Adrenal gland (tissue), 12 donors: ENCODE data around the gene AIM2. TPM values are rescaled to one million over a fixed set of nuclear protein-coding genes. Genes with fewer than 3 reads are reported as not detected.
"Not testable (repeated sequence)": the region's sequence is repeated elsewhere in the genome, so short reads cannot be mapped to it uniquely, and the experiment has no call there.

Experiments used
- DNase-seq, 7 donors: peaks; one replicate each; pipeline ENCODE4 v3.0.0-alpha.2; 2019 to 2020
- H3K27ac ChIP-seq, 5 donors: fragments of 200-600 bp; sonication (generic) in 4 of 5; 1 replicate in 3 of 5; 2 replicates in 2 of 5; pipeline versions ENCODE4 v1.5.1 to v1.8.0; 2016 to 2020; ENCODE audit warnings: mild to moderate bottlenecking in 1 of 5
- H3K27me3 ChIP-seq: fragments of 200-600 bp; 2 replicates; pipeline ENCODE4 v1.8.0; 2021
- H3K36me3 ChIP-seq, 2 donors: fragments of 200-600 bp; replicated peaks in 1 of 2; 1 replicate in 1 of 2; 2 replicates in 1 of 2; pipeline versions ENCODE4 v1.5.1 to v1.8.0; 2018 to 2022
- H3K4me1 ChIP-seq, 2 donors: fragments of 200-600 bp; replicated peaks in 1 of 2; 1 replicate in 1 of 2; 2 replicates in 1 of 2; pipeline versions ENCODE4 v1.5.1 to v1.8.0; 2018 to 2021
- H3K4me3 ChIP-seq, 4 donors: fragments of 200-600 bp; sonication (generic) in 3 of 4; one replicate each; pipeline ENCODE4 v1.5.1; 2016 to 2018
- H3K9me3 ChIP-seq, 3 donors: fragments of 200-600 bp; sonication (generic) in 1 of 3; replicated peaks in 1 of 3; 1 replicate in 2 of 3; 2 replicates in 1 of 3; pipeline versions ENCODE4 v1.5.1 to v1.8.0; 2016 to 2021
- CTCF ChIP-seq, 6 experiments: fragments of 450-650 bp in 4 of 6; fragments of 200-600 bp in 2 of 6; sonication (generic) in 1 of 6; IDR thresholded peaks; 1 replicate in 5 of 6; 2 replicates in 1 of 6; pipeline versions ENCODE4 v1.5.1 to v1.8.0; 2016 to 2021; ENCODE audit warnings: antibody characterized with exemption in 6 of 6, mild to moderate bottlenecking in 2 of 6, moderate library complexity in 1 of 6
- POLR2A ChIP-seq, 2 donors: fragments of 450-650 bp; IDR thresholded peaks; one replicate each; pipeline ENCODE4 v1.6.1; 2017; ENCODE audit warnings: antibody characterized with exemption in 2 of 2, mild to moderate bottlenecking in 2 of 2, moderate library complexity in 1 of 2
- WGBS, 4 donors: extraction: QIAGEN DNeasy Blood & Tissue Kit in 2 of 4; methylation state at CpG; one replicate each; pipeline versions ENCODE4 v1.1.5 to v1.1.7; 2013 to 2017; 5-methylcytosine and 5-hydroxymethylcytosine counted together
- intact Hi-C, 2 donors: fragments of 100-400 bp; cut with DNase I; formaldehyde crosslinking; loops; one replicate each; pipeline versions ENCODE4 v1.14.1 to v1.15.0; 2022 to 2023
- polyA plus RNA-seq, 3 donors: library from polyadenylated mRNA; stranded (reverse); fragments of 200-250 nt in 2 of 3; fragments of 350-450 nt in 1 of 3; fragmentation: Illumina TruSeq in 1 of 3; extraction: RNeasy Lipid Tissue Mini Kit (QIAGEN cat#74804) in 1 of 3; gene quantifications; one replicate each; pipeline ENCODE4 v1.2.3, GENCODE V29; 2013 to 2014
- total RNA-seq, 9 donors: library from RNA; depleted of rRNA in 4 of 9; stranded (reverse); fragments of >200 nt in 4 of 9; fragments of 120-200 nt in 1 of 9; fragmentation: NEBNext Ultra II Directional in 1 of 9; extraction: Animal tissue kit (Norgen Biotek cat#: 25700) in 1 of 9; gene quantifications; one replicate each; pipeline versions ENCODE4 v1.1.0 to v1.2.4, GENCODE V29; 2013 to 2023
- donor health status: healthy with polysubstance abuse.
- donor health status: Bipolar disorder and iron deficiency.
- donor health status: DM: yes; HTN: yes; CAD: no.
- donor health status: DM: no; HTN: no; CAD: no.
- donor health status: DM: no; HTN: no; CAD: no.
- donor health status: DM: yes; HTN: yes; CAD: no.

The AIM2 gene
- total and polyA plus RNA-seq, 12 donors: 0.11 to 1.3 (median 0.57) TPM; not detected in 1

DNA sequence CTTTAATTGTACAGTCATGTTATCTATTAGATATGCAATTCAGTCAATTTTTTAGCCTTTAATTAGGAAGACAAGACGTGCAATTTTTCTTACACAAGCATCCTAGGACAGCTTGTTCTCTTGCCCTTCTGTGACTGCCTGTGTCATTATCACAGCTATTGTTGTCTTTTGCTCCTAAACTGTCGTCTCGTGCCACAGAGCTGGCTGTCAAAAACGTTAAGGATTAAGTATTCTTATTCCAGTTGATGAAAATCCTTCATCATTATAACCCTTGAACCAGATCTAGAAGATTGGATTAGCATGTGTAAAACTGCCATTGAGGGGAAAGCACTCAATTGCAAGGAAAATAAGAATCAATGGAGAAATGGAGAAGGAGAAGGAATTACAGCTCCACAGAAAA, 43.8 kb upstream of the AIM2 start:
- Histone ChIP-seq H3K4me1 (no peaks in the 10 kb centered on the region), H3K27ac (no peak overlapping the region), H3K36me3 (no peaks in the 10 kb centered on the region), H3K27me3 (no peaks in the 10 kb centered on the region), H3K4me3 (no peak overlapping the region), H3K9me3 (no peaks in the 10 kb centered on the region)
- TF ChIP-seq CTCF (IDR thresholded peaks at IDR 0.05): no peak
- TF ChIP-seq POLR2A (IDR thresholded peaks at IDR 0.05): no peak
- 47 to 53% (median 47%) methylated on average over 4 of the region's 4 CpGs for WGBS, 4 donors
- intact Hi-C loops: no loop called here
- DNase-seq: no peak

- no peak overlapping the region for H3K4me3 ChIP-seq
- no peaks in the 10 kb centered on the region for H3K9me3 ChIP-seq
- H3K27ac ChIP-seq: no peak overlapping the region
- intact Hi-C loops: no loop called here
- no peaks in the 10 kb centered on the region for H3K36me3 ChIP-seq
- WGBS, 4 donors: 17 to 22% (median 19%) methylated on average over 1 of the region's 1 CpG
- H3K4me1 ChIP-seq: no peaks in the 10 kb centered on the region
- no peaks in the 10 kb centered on the region for H3K27me3 ChIP-seq
- TF ChIP-seq POLR2A (IDR thresholded peaks at IDR 0.05): no peak
- no peak for TF ChIP-seq CTCF (IDR thresholded peaks at IDR 0.05)
- DNase-seq: no peak
Observed at GRCh38 chr1:159113596-159114433, 37.2 kb upstream of the AIM2 start.

GRCh38 chr1:159103021-159103420, 26.5 kb upstream of the AIM2 start:
- WGBS, 4 donors: 65 to 86% (median 72%) methylated on average over 3 of the region's 3 CpGs
- H3K4me3 ChIP-seq, DNase-seq, H3K4me1 ChIP-seq, H3K27ac ChIP-seq, H3K36me3 ChIP-seq, intact Hi-C loops, H3K27me3 ChIP-seq, H3K9me3 ChIP-seq: not testable (repeated sequence)

- intact Hi-C loops: no loop called here
- WGBS, 4 donors: 53 to 74% (median 66%) methylated on average over 1 of the region's 1 CpG
- Histone ChIP-seq H3K36me3 (no peaks in the 10 kb centered on the region), H3K4me3 (no peak overlapping the region), H3K4me1 (no peaks in the 10 kb centered on the region), H3K27ac (no peak overlapping the region), H3K27me3 (no peaks in the 10 kb centered on the region), H3K9me3 (no peaks in the 10 kb centered on the region)
- TF ChIP-seq CTCF (IDR thresholded peaks at IDR 0.05) (no peak), POLR2A (IDR thresholded peaks at IDR 0.05) (no peak)
- no peak for DNase-seq
Observed at GRCh38 chr1:159100589-159100988, 24.0 kb upstream of the AIM2 start.

DNA sequence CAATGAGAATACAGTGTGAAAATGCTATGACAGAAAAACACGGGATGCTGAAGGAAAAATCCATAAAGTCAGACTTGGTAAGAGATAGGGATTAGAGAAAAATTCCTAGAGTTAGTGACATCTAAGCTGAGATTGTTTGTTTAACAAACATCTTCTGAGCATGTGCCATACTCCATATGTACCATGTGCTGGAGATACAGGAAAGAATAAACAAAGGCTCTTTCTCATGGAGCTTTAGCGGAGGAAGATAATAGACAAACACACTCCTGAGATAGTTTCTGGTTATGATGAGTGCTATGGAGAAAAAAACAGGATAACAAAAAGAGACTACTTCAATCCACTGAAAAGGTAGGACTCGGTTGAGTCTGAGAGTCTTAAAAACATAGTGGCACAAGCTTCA, 22.0 kb upstream of the AIM2 start:
- Histone ChIP-seq H3K27me3 (no peaks in the 10 kb centered on the region), H3K4me1 (no peaks in the 10 kb centered on the region), H3K9me3 (no peaks in the 10 kb centered on the region), H3K36me3 (no peaks in the 10 kb centered on the region), H3K4me3 (no peak overlapping the region), H3K27ac (no peak overlapping the region)
- TF ChIP-seq POLR2A (IDR thresholded peaks at IDR 0.05) (no peak), CTCF (IDR thresholded peaks at IDR 0.05) (no peak)
- intact Hi-C loops: no loop called here
- 72 to 78% (median 77%) methylated on average over 3 of the region's 3 CpGs for WGBS, 4 donors
- DNase-seq: no peak
